ENCODE data around the gene SERPINB6. TPM values are rescaled to one million over a fixed set of nuclear protein-coding genes. Genes with fewer than 3 reads are reported as not detected.
"Not testable (repeated sequence)": the region's sequence is repeated elsewhere in the genome, so short reads cannot be mapped to it uniquely, and the experiment has no call there.

The SERPINB6 gene
- polyA plus RNA-seq, 1 experiment = 89.6 TPM

- H3K36me3 ChIP-seq (ENCODE audit: control insufficient read depth, insufficient read depth, low read length) = peaks cover 5% of the 10 kb centered on the region
- H3K4me3 ChIP-seq (ENCODE audit: low read depth, low read length) = no peak overlapping the region
- no peak for TF ChIP-seq CTCF (IDR thresholded peaks at IDR 0.05; ENCODE audit: insufficient read depth, low read depth, low read length)
- POLR2A ChIA-PET = no interaction called here
- CTCF ChIA-PET = interaction anchor here (0.9 to 2.3 kb wide), 7 partner anchors 9 to 97 kb away, joined by 3 to 14 read pairs (median 5); partner anchors contain the start of gene SERPINB6
- no peak for DNase-seq (ENCODE audit: low read depth)
- no peaks in the 10 kb centered on the region for H3K27me3 ChIP-seq (ENCODE audit: control insufficient read depth, insufficient read depth, low read length)
These were observed 28.3 kb downstream of the SERPINB6 start for GRCh38 chr6:2942914-2943563.

- ChIA-PET CTCF (interaction anchor here (1.3 to 1.5 kb wide), 3 partner anchors 12 to 96 kb away, joined by 3 to 5 read pairs (median 5); no protein-coding TSS in a partner anchor), POLR2A (interaction anchor here (0.6 kb wide), 1 partner anchor 49 kb away, joined by 6 read pairs; no protein-coding TSS in a partner anchor)
- not testable (repeated sequence) for H3K27me3 ChIP-seq (ENCODE audit: control insufficient read depth, insufficient read depth, low read length); H3K4me3 ChIP-seq (ENCODE audit: low read depth, low read length); H3K36me3 ChIP-seq (ENCODE audit: control insufficient read depth, insufficient read depth, low read length); DNase-seq (ENCODE audit: low read depth)
These were observed 29.3 kb downstream of the SERPINB6 start for GRCh38 chr6:2942116-2942515.

- Histone ChIP-seq H3K36me3 (ENCODE audit: control insufficient read depth, insufficient read depth, low read length) (no peaks in the 10 kb centered on the region), H3K27me3 (ENCODE audit: control insufficient read depth, insufficient read depth, low read length) (no peaks in the 10 kb centered on the region), H3K4me3 (ENCODE audit: low read depth, low read length) (no peak overlapping the region)
- TF ChIP-seq CTCF (IDR thresholded peaks at IDR 0.05; ENCODE audit: insufficient read depth, low read depth, low read length) = no peak
- no peak for DNase-seq (ENCODE audit: low read depth)
- CTCF ChIA-PET = interaction anchor here (1.3 to 1.9 kb wide), 3 partner anchors 9 to 99 kb away, joined by 4 to 11 read pairs (median 9); partner anchors contain the start of gene SERPINB1
- POLR2A ChIA-PET = no interaction called here
These were observed 30.5 kb downstream of the SERPINB6 start for GRCh38 chr6:2940851-2941250.

GRCh38 chr6:2940010-2940850, 31.1 kb downstream of the SERPINB6 start:
- TF ChIP-seq CTCF (IDR thresholded peaks at IDR 0.05; ENCODE audit: insufficient read depth, low read depth, low read length) = no peak
- Histone ChIP-seq H3K36me3 (ENCODE audit: control insufficient read depth, insufficient read depth, low read length) (no peaks in the 10 kb centered on the region), H3K27me3 (ENCODE audit: control insufficient read depth, insufficient read depth, low read length) (no peaks in the 10 kb centered on the region), H3K4me3 (ENCODE audit: low read depth, low read length) (no peak overlapping the region)
- no peak for DNase-seq (ENCODE audit: low read depth)
- ChIA-PET CTCF (interaction anchor here (1.1 to 1.9 kb wide), 4 partner anchors 8 to 98 kb away, joined by 4 to 11 read pairs (median 8); partner anchors contain the start of gene SERPINB1), POLR2A (no interaction called here)

- CTCF ChIA-PET = interaction anchor here (1.1 to 1.9 kb wide), 2 partner anchors 13 to 98 kb away, joined by 4 to 6 read pairs; partner anchors contain the start of gene SERPINB1
- POLR2A ChIA-PET = no interaction called here
- H3K36me3 ChIP-seq (ENCODE audit: control insufficient read depth, insufficient read depth, low read length) = no peaks in the 10 kb centered on the region
These were observed 31.9 kb downstream of the SERPINB6 start for GRCh38 chr6:2939315-2940009.

More at GRCh38 chr6:2939315-2940009, 31.9 kb downstream of the SERPINB6 start:
- Histone ChIP-seq H3K4me3 (ENCODE audit: low read depth, low read length) (no peak overlapping the region), H3K27me3 (ENCODE audit: control insufficient read depth, insufficient read depth, low read length) (no peaks in the 10 kb centered on the region)
- TF ChIP-seq CTCF (IDR thresholded peaks at IDR 0.05; ENCODE audit: insufficient read depth, low read depth, low read length) = no peak
- no peak for DNase-seq (ENCODE audit: low read depth)
